GM21528 (cell line): Measurements from ENCODE around the gene CHD6.

ENCODE experiments used
- ATAC-seq: cut with Tn5 transposase; IDR thresholded peaks from one replicate; pipeline ENCODE4 v1.9.1; 2021; ENCODE audit warnings: mild to moderate bottlenecking, moderate library complexity; ENCODE audit not compliant: unreplicated experiment, low FRiP score

CHD6 gene

GRCh38 chr20:41476446-41476845 is 141.7 kb downstream of the CHD6 start:
- ATAC-seq, result no peak

GRCh38 chr20:41476013-41476441 is 142.2 kb downstream of the CHD6 start:
- no peak for ATAC-seq

- no peak for ATAC-seq
These were observed 142.7 kb downstream of the CHD6 start for GRCh38 chr20:41475503-41475902.

GRCh38 chr20:41470362-41471095 is 147.6 kb downstream of the CHD6 start:
- no peak for ATAC-seq

GRCh38 chr20:41469868-41470267 is 148.3 kb downstream of the CHD6 start:
- no peak for ATAC-seq

GRCh38 chr20:41468994-41469600 is 149.1 kb downstream of the CHD6 start:
- ATAC-seq, result no peak

- ATAC-seq, result no peak
These were observed 150.5 kb downstream of the CHD6 start for GRCh38 chr20:41467690-41468089.

- no peak for ATAC-seq
These were observed 151.0 kb downstream of the CHD6 start for GRCh38 chr20:41467220-41467619.

- ATAC-seq, result no peak
These were observed 154.6 kb downstream of the CHD6 start for GRCh38 chr20:41463567-41463966.

- ATAC-seq, result peak; percentile 80
These were observed 155.6 kb downstream of the CHD6 start for GRCh38 chr20:41462372-41463161.

GRCh38 chr20:41458761-41459160 is 159.4 kb downstream of the CHD6 start:
- ATAC-seq, result no peak

GRCh38 chr20:41457173-41457857 is 160.9 kb downstream of the CHD6 start:
- no peak for ATAC-seq

GRCh38 chr20:41456351-41456750 is 161.8 kb downstream of the CHD6 start:
- ATAC-seq, result no peak

- ATAC-seq, result no peak
These were observed 163.9 kb downstream of the CHD6 start for GRCh38 chr20:41454250-41454649.

GRCh38 chr20:41453010-41453950 is 164.9 kb downstream of the CHD6 start:
- no peak for ATAC-seq

- ATAC-seq, result no peak
These were observed 166.0 kb downstream of the CHD6 start for GRCh38 chr20:41452226-41452625.

GRCh38 chr20:41447006-41447405 is 171.2 kb downstream of the CHD6 start:
- ATAC-seq, result no peak

- ATAC-seq, result no peak
These were observed 171.7 kb downstream of the CHD6 start for GRCh38 chr20:41446456-41446855.

- ATAC-seq, result no peak
These were observed 173.4 kb downstream of the CHD6 start for GRCh38 chr20:41444821-41445220.

GRCh38 chr20:41443691-41444090 is 174.5 kb downstream of the CHD6 start:
- ATAC-seq, result no peak
